Prostate gland (tissue), 2 donors: Measurements from ENCODE around the gene NME3.

Experiments used
- CTCF ChIP-seq, 4 experiments: fragments of 200-600 bp in 2 of 4; fragments of 450-650 bp in 2 of 4; sonication (generic) in 2 of 4; IDR thresholded peaks; 1 replicate in 3 of 4; 2 replicates in 1 of 4; pipeline ENCODE4 v1.5.1; 2016 to 2019; ENCODE audit warnings: antibody characterized with exemption in 4 of 4, mild to moderate bottlenecking in 2 of 4, moderate library complexity in 2 of 4
- POLR2A ChIP-seq: fragments of 450-650 bp; IDR thresholded peaks from one replicate; pipeline ENCODE4 v1.6.1; 2016; ENCODE audit warnings: antibody characterized with exemption, mild to moderate bottlenecking

- TF ChIP-seq POLR2A (no peak), CTCF (IDR thresholded peaks at IDR 0.05) (no peak)
These were observed 44.1 kb upstream of the NME3 start for GRCh38 chr16:1815461-1815860.
